Panc1 (cell line): ENCODE results near the gene FTCDNL1. TPM values are rescaled to one million over a fixed set of nuclear protein-coding genes. Genes with fewer than 3 reads are reported as not detected.

Experiments
- ATAC-seq: fragments of 200-7000 bp; cut with Tn5 transposase; 2 replicates; pipeline ENCODE4 v1.9.1; 2020; ENCODE audit warnings: mild to moderate bottlenecking, moderate library complexity
- BruUV-seq: library from RNA; stranded (reverse); fragments of 400-500 nt; replicated peaks from 2 replicates; lab custom pipeline; 2021; lab: Mats Ljungman, UMichigan
- CTCF ChIA-PET: fragments of 300-600 bp; sonication (Branson Sonifier 250); formaldehyde crosslinking; loops from one replicate; lab custom pipeline; 2022; ENCODE audit warnings: antibody characterized with exemption; lab: Charles Lee
- POLR2A ChIA-PET: fragments of 300-600 bp; sonication (Branson Sonifier 250); formaldehyde crosslinking; loops from one replicate; lab custom pipeline; 2022; ENCODE audit warnings: antibody characterized with exemption; lab: Charles Lee
- DNase-seq: peaks from one replicate; pipeline ENCODE4 v3.0.0-alpha.2; 2010; ENCODE audit warnings: low read depth, low spot score
- H3K27ac ChIP-seq: 2 replicates; pipeline ENCODE4 v1.5.1; 2011; ENCODE audit warnings: mild to moderate bottlenecking, low read length, inconsistent platforms
- H3K27me3 ChIP-seq: fragments of 200-500 bp; sonication (Bioruptor generic); 2 replicates; pipeline ENCODE4 v1.6.0; 2014; ENCODE audit warnings: low read length, inconsistent platforms; ENCODE audit not compliant: control insufficient read depth, insufficient read depth
- H3K36me3 ChIP-seq: fragments of 200-500 bp; sonication (Bioruptor generic); 2 replicates; pipeline ENCODE4 v1.5.1; 2014; ENCODE audit warnings: inconsistent platforms, mild to moderate bottlenecking, low read length, moderate library complexity; ENCODE audit not compliant: control insufficient read depth, insufficient read depth
- H3K4me1 ChIP-seq: 2 replicates; pipeline ENCODE4 v1.5.1; 2011; ENCODE audit warnings: inconsistent platforms, mild to moderate bottlenecking, low read length, moderate library complexity; ENCODE audit not compliant: control insufficient read depth, insufficient read depth
- H3K4me3 ChIP-seq, 2 experiments: 2 replicates each; pipeline ENCODE4 v1.5.1; 2011 to 2012; ENCODE audit warnings: low read depth in 2 of 2, low read length in 2 of 2, mild to moderate bottlenecking in 2 of 2, inconsistent platforms in 1 of 2, moderate library complexity in 1 of 2
- H3K9me3 ChIP-seq: fragments of 200-500 bp; sonication (Bioruptor generic); 2 replicates; pipeline ENCODE4 v1.5.1; 2014; ENCODE audit warnings: low read depth, mild to moderate bottlenecking, inconsistent platforms, low read length, moderate library complexity; ENCODE audit not compliant: control insufficient read depth, insufficient read depth
- CTCF ChIP-seq: fragments of 450-650 bp; IDR thresholded peaks from 2 replicates; pipeline ENCODE4 v1.5.1; 2017; ENCODE audit warnings: mild to moderate bottlenecking
- POLR2AphosphoS5 ChIP-seq: IDR thresholded peaks from 2 replicates; pipeline ENCODE4 v1.6.1; 2012; ENCODE audit warnings: mild to moderate bottlenecking, low read depth, low read length, moderate library complexity
- REST ChIP-seq, 2 experiments: IDR thresholded peaks; 2 replicates each; pipeline ENCODE4 v1.6.1; 2011 to 2012; ENCODE audit warnings: low read depth in 2 of 2, control low read depth in 1 of 2, low read length in 1 of 2, mild to moderate bottlenecking in 1 of 2, moderate library complexity in 1 of 2; ENCODE audit not compliant: insufficient read depth in 1 of 2
- SIN3A ChIP-seq: IDR thresholded peaks from 2 replicates; pipeline ENCODE4 v1.6.1; 2012; ENCODE audit warnings: low read depth, mild to moderate bottlenecking, low read length, moderate library complexity, borderline replicate concordance; ENCODE audit not compliant: insufficient read depth
- TCF7L2 ChIP-seq: IDR thresholded peaks from 2 replicates; pipeline ENCODE4 v1.6.1; 2011; ENCODE audit warnings: mild to moderate bottlenecking, low read depth, low read length, inconsistent platforms
- in situ Hi-C: cut with HindIII; loops from 2 replicates; pipeline ENCODE4 v1.10.0; 2016; ENCODE audit warnings: low sequenced_read_pairs, low pct_unique_long_range_greater_than_20kb
- intact Hi-C: fragments of 100-400 bp; cut with micrococcal nuclease; formaldehyde crosslinking; loops from one replicate; pipeline ENCODE4 v1.10.0; 2022; ENCODE audit not compliant: unreplicated experiment
- total RNA-seq: library from RNA; stranded (reverse); gene quantifications from one replicate; pipeline ENCODE4 v1.2.1, GENCODE V29; 2021; ENCODE audit not compliant: unreplicated experiment

FTCDNL1 gene
- total RNA-seq, 1 experiment from 2014 or later: 2.8 TPM

- CTCF ChIA-PET: no interaction called here
- Histone ChIP-seq H3K4me3 (no peak overlapping the region), H3K36me3 (no peaks in the 10 kb centered on the region), H3K4me1 (no peaks in the 10 kb centered on the region), H3K9me3 (no peaks in the 10 kb centered on the region), H3K27ac (no peak overlapping the region), H3K27me3 (no peaks in the 10 kb centered on the region)
- ATAC-seq (no peak), DNase-seq (no peak)
- no peak for TF ChIP-seq CTCF
- TF ChIP-seq SIN3A: no peak
- TF ChIP-seq TCF7L2: no peak
- TF ChIP-seq REST (IDR thresholded peaks at IDR 0.05; ENCODE audit: insufficient read depth in 1 of 2, low read depth in 2 of 2, low read length in 1 of 2): no peak
- no peak for TF ChIP-seq POLR2AphosphoS5
- in situ Hi-C loops: no loop called here
- no TSS peak for BruUV-seq
- intact Hi-C loops: no loop called here
- POLR2A ChIA-PET: no interaction called here
Measured at GRCh38 chr2:199716807-199717586, 134.0 kb downstream of the FTCDNL1 start.

GRCh38 chr2:199713746-199714145, 137.2 kb downstream of the FTCDNL1 start:
- in situ Hi-C loops: no loop called here
- POLR2A ChIA-PET: no interaction called here
- DNase-seq (no peak), ATAC-seq (no peak)
- H3K36me3 ChIP-seq: no peaks in the 10 kb centered on the region
- H3K4me1 ChIP-seq: no peaks in the 10 kb centered on the region
- intact Hi-C loops: no loop called here
- H3K4me3 ChIP-seq: no peak overlapping the region
- no peak overlapping the region for H3K27ac ChIP-seq
- CTCF ChIA-PET: no interaction called here
- H3K27me3 ChIP-seq: no peaks in the 10 kb centered on the region
- BruUV-seq: no TSS peak
- no peaks in the 10 kb centered on the region for H3K9me3 ChIP-seq
- TF ChIP-seq TCF7L2: no peak
- no peak for TF ChIP-seq CTCF
- TF ChIP-seq REST (IDR thresholded peaks at IDR 0.05; ENCODE audit: insufficient read depth in 1 of 2, low read depth in 2 of 2, low read length in 1 of 2): no peak
- TF ChIP-seq SIN3A: no peak
- no peak for TF ChIP-seq POLR2AphosphoS5
